Measurements from ENCODE around the gene PERCC1. TPM values are rescaled to one million over a fixed set of nuclear protein-coding genes. Genes with fewer than 3 reads are reported as not detected.

Gene PERCC1
- total RNA-seq, 4 donors from 2014 or later: 0.67 to 1.7 (median 1.6) TPM; not detected in 1

GRCh38 chr16:1434644-1435592 lies 4.0 kb downstream of the PERCC1 start:
- H3K36me3 ChIP-seq: no peaks in the 10 kb centered on the region
- no peak for TF ChIP-seq POLR2A (IDR thresholded peaks at IDR 0.05)
- TF ChIP-seq CTCF (IDR thresholded peaks at IDR 0.05): no peak
- H3K4me3 ChIP-seq (replicated peaks in 1 of 3): no peak overlapping the region
- no peak overlapping the region for H3K27ac ChIP-seq
- intact Hi-C loops (cut with DNase I): no loop called here
- H3K4me1 ChIP-seq: peaks cover 16 to 30% of the 10 kb centered on the region in 2 donors
- no peaks in the 10 kb centered on the region for H3K9me3 ChIP-seq
- 91 to 94% methylated on average over 7 to 30 of the region's 40 CpGs for WGBS, 2 donors
- no peak for DNase-seq
- no peaks in the 10 kb centered on the region for H3K27me3 ChIP-seq

DNA sequence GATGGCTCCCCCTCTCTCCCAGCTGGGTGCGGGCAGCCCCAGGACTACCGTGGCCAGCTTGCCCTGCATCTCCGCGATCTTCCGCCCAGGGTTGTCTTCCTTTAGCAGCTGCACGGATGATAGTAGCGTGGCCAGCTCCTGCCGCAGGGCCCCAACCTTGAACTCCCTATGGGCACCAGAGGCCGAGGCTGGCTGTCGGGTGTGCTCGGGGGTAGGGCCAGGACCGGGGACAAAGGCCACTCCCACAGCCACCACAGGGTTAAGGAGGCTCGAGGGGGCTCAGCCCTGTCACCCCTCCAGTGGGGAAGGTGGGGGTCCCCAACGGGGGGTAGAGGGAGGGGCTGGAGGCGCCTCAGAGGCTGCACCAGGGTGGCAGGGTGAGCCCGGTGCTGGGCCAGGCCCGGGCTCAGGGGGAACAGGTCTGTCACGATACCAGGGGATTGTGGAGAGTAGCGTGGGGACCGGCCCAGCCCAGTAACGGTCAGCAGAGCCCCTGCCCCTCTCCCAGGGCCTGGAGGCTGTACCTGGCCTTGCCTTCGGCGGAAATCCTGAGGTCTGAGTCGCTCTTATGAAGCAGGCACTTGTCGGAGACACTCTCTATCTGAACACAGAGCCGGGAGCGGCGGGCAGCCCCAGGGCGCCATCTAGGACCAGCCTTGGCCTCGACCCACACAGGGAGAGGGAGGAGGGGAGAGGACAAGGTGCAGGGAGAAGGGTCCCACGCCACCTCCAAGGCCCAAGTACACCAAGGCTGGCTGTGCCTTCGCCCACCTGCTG lies 5.2 kb downstream of the PERCC1 start:
- Histone ChIP-seq H3K36me3 (no peaks in the 10 kb centered on the region), H3K27ac (no peak overlapping the region), H3K4me1 (peaks cover 6 to 18% of the 10 kb centered on the region in 2 donors), H3K27me3 (no peaks in the 10 kb centered on the region), H3K9me3 (no peaks in the 10 kb centered on the region), H3K4me3 (replicated peaks in 1 of 3) (no peak overlapping the region)
- TF ChIP-seq POLR2A (IDR thresholded peaks at IDR 0.05): no peak
- no peak for TF ChIP-seq CTCF (IDR thresholded peaks at IDR 0.05)
- intact Hi-C loops (cut with DNase I): no loop called here
- WGBS, 2 donors: 77 to 88% methylated on average over 14 to 22 of the region's 32 CpGs
- no peak for DNase-seq

DNA sequence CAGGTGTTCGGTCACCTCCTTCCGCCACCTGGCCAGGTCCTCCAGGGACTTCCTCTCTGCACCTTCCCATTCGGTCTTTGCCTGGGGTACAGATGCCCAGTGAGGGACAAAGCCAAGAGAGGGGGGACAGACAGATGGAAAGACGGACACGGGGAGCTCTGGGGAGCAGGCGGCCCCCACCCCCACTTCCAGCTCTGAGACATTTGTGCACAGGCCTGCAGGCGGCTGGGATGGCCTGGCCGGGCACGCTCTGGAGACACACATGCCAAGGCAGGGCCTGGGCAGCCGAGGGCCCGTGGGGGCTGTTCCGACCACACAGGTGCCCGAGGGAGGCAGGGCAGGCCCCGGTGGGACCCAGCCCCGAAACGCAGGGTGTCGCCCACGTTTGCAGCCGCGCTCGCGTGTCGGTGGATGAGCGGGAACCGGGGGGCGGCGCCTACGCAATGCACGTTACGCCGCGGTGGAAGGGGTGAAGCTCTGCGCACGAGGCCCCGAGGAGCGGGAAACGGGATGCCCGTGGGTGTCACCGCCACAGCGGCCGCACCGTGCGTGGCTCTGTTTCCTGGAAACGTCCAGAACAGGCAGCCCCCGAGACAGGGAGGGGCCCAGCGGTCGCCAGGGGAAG lies 6.0 kb downstream of the PERCC1 start:
- Histone ChIP-seq H3K36me3 (no peaks in the 10 kb centered on the region), H3K4me3 (replicated peaks in 1 of 3) (no peak overlapping the region), H3K9me3 (no peaks in the 10 kb centered on the region), H3K4me1 (peaks cover 0 to 11% of the 10 kb centered on the region in 2 donors), H3K27me3 (no peaks in the 10 kb centered on the region), H3K27ac (no peak overlapping the region)
- DNase-seq: no peak
- no peak for TF ChIP-seq CTCF (IDR thresholded peaks at IDR 0.05)
- intact Hi-C loops (cut with DNase I): no loop called here
- WGBS, 2 donors: 85 to 88% methylated on average over 30 to 47 of the region's 47 CpGs

GRCh38 chr16:1437606-1438005 lies 6.7 kb downstream of the PERCC1 start:
- Histone ChIP-seq H3K4me3 (replicated peaks in 1 of 3) (no peak overlapping the region), H3K4me1 (peaks cover 0 to 10% of the 10 kb centered on the region in 2 donors), H3K9me3 (no peaks in the 10 kb centered on the region), H3K36me3 (no peaks in the 10 kb centered on the region), H3K27ac (no peak overlapping the region), H3K27me3 (no peaks in the 10 kb centered on the region)
- WGBS, 2 donors: 96% methylated on average over 4 of the region's 22 CpGs; no CpG with 5 or more reads in 1 of the 2 donors
- intact Hi-C loops (cut with DNase I): no loop called here
- no peak for DNase-seq
- no peak for TF ChIP-seq CTCF (IDR thresholded peaks at IDR 0.05)
- TF ChIP-seq POLR2A (IDR thresholded peaks at IDR 0.05): no peak
